BLaER1 (cell line): ENCODE measurements around the gene DNAJC8.
A peak's percentile ranks its signal among the peaks of the same experiment; 100 is the strongest.

Source experiments
- H3K27ac ChIP-seq: shearing (Covaris generic); formaldehyde crosslinking; 2 replicates; pipeline ENCODE4 v1.8.1; 2022
- H3K27me3 ChIP-seq: shearing (Covaris generic); formaldehyde crosslinking; 2 replicates; pipeline ENCODE4 v1.8.1; 2022
- H3K36me3 ChIP-seq: shearing (Covaris generic); formaldehyde crosslinking; 2 replicates; pipeline ENCODE4 v1.8.1; 2022
- H3K4me1 ChIP-seq: shearing (Covaris generic); formaldehyde crosslinking; 2 replicates; pipeline ENCODE4 v1.8.1; 2022
- H3K4me2 ChIP-seq: shearing (Covaris generic); formaldehyde crosslinking; 2 replicates; pipeline ENCODE4 v1.8.1; 2022
- H3K4me3 ChIP-seq: shearing (Covaris generic); formaldehyde crosslinking; 2 replicates; pipeline ENCODE4 v1.8.1; 2022
- H3K9ac ChIP-seq: shearing (Covaris generic); formaldehyde crosslinking; 2 replicates; pipeline ENCODE4 v1.8.1; 2022
- H3K9me3 ChIP-seq: shearing (Covaris generic); formaldehyde crosslinking; 2 replicates; pipeline ENCODE4 v1.8.1; 2022
- H4K20me1 ChIP-seq: shearing (Covaris generic); formaldehyde crosslinking; 2 replicates; pipeline ENCODE4 v1.8.1; 2022
- Cebpa-rat ChIP-seq: shearing (Covaris generic); IDR thresholded peaks from 2 replicates; pipeline ENCODE4 v1.8.1; 2022

The DNAJC8 gene

GRCh38 chr1:28173980-28174297 lies 58.9 kb downstream of the DNAJC8 start:
- Histone ChIP-seq H3K4me2 (peak overlapping the region; percentile 97), H3K27ac (no peak overlapping the region)
- TF ChIP-seq Cebpa-rat: no peak

GRCh38 chr1:28173151-28173979 lies 59.5 kb downstream of the DNAJC8 start:
- peak overlapping the region; percentile 32; the same call in 1 of the 2 replicates for H3K27ac ChIP-seq
- no peak overlapping the region for H3K9ac ChIP-seq
- peak overlapping the region; percentile 97 for H3K4me2 ChIP-seq

More at GRCh38 chr1:28173980-28174297, 58.9 kb downstream of the DNAJC8 start:
- Histone ChIP-seq H3K4me3 (no peak overlapping the region), H4K20me1 (peaks cover 21% of the 10 kb centered on the region), H3K4me1 (peaks cover 85% of the 10 kb centered on the region), H3K9me3 (no peaks in the 10 kb centered on the region), H3K27me3 (no peaks in the 10 kb centered on the region), H3K9ac (no peak overlapping the region), H3K36me3 (no peaks in the 10 kb centered on the region)

GRCh38 chr1:28172713-28173150 lies 60.1 kb downstream of the DNAJC8 start:
- Histone ChIP-seq H4K20me1 (peaks cover 21% of the 10 kb centered on the region), H3K4me1 (peaks cover 81% of the 10 kb centered on the region), H3K27ac (peak overlapping the region; percentile 59; the same call in 1 of the 2 replicates), H3K27me3 (no peaks in the 10 kb centered on the region), H3K4me2 (peak overlapping the region; percentile 97), H3K9ac (no peak overlapping the region; the same call in 1 of the 2 replicates), H3K9me3 (no peaks in the 10 kb centered on the region), H3K4me3 (no peak overlapping the region), H3K36me3 (no peaks in the 10 kb centered on the region)
- TF ChIP-seq Cebpa-rat: no peak

More at GRCh38 chr1:28173151-28173979, 59.5 kb downstream of the DNAJC8 start:
- H3K4me3 ChIP-seq: no peak overlapping the region
- H3K36me3 ChIP-seq: no peaks in the 10 kb centered on the region
- no peak for TF ChIP-seq Cebpa-rat
- H4K20me1 ChIP-seq: peaks cover 21% of the 10 kb centered on the region
- H3K9me3 ChIP-seq: no peaks in the 10 kb centered on the region
- peaks cover 88% of the 10 kb centered on the region for H3K4me1 ChIP-seq
- H3K27me3 ChIP-seq: no peaks in the 10 kb centered on the region

- no peaks in the 10 kb centered on the region for H3K36me3 ChIP-seq
- no peaks in the 10 kb centered on the region for H3K27me3 ChIP-seq
- no peak overlapping the region for H3K9ac ChIP-seq
- no peak overlapping the region for H3K27ac ChIP-seq
- no peaks in the 10 kb centered on the region for H3K9me3 ChIP-seq
- peak overlapping the region; percentile 97; the same call in 1 of the 2 replicates for H3K4me2 ChIP-seq
- no peak for TF ChIP-seq Cebpa-rat
- peaks cover 10% of the 10 kb centered on the region for H4K20me1 ChIP-seq
- peaks cover 66% of the 10 kb centered on the region for H3K4me1 ChIP-seq
- no peak overlapping the region for H3K4me3 ChIP-seq
Measured at GRCh38 chr1:28171246-28171645, 61.6 kb downstream of the DNAJC8 start.

- Histone ChIP-seq H3K27me3 (no peaks in the 10 kb centered on the region), H4K20me1 (0 out of 2 replicates have a peak, but pooled peaks cover 5% of the 10 kb centered on the region), H3K36me3 (no peaks in the 10 kb centered on the region), H3K9me3 (0 out of 2 replicates have a peak, but pooled peaks cover 7% of the 10 kb centered on the region), H3K4me1 (peaks cover 55% of the 10 kb centered on the region), H3K9ac (no peak overlapping the region), H3K4me2 (peak overlapping the region; percentile 40), H3K4me3 (no peak overlapping the region), H3K27ac (no peak overlapping the region)
- TF ChIP-seq Cebpa-rat: no peak
Measured at GRCh38 chr1:28170001-28170596, 62.7 kb downstream of the DNAJC8 start.

GRCh38 chr1:28163496-28164161 lies 69.2 kb downstream of the DNAJC8 start:
- TF ChIP-seq Cebpa-rat: no peak
- H3K36me3 ChIP-seq: no peaks in the 10 kb centered on the region
- no peak overlapping the region for H3K4me3 ChIP-seq
- no peak overlapping the region for H3K27ac ChIP-seq
- H3K4me2 ChIP-seq: no peak overlapping the region
- H4K20me1 ChIP-seq: no peaks in the 10 kb centered on the region
- H3K9ac ChIP-seq: no peak overlapping the region
- H3K4me1 ChIP-seq: no peaks in the 10 kb centered on the region
- 0 out of 2 replicates have a peak, but pooled peaks cover 7% of the 10 kb centered on the region for H3K9me3 ChIP-seq
- no peaks in the 10 kb centered on the region for H3K27me3 ChIP-seq

GRCh38 chr1:28162151-28162550 lies 70.7 kb downstream of the DNAJC8 start:
- Histone ChIP-seq H3K9me3 (0 out of 2 replicates have a peak, but pooled peaks cover 7% of the 10 kb centered on the region), H4K20me1 (no peaks in the 10 kb centered on the region), H3K36me3 (no peaks in the 10 kb centered on the region), H3K9ac (no peak overlapping the region), H3K4me1 (no peaks in the 10 kb centered on the region), H3K4me2 (no peak overlapping the region), H3K4me3 (no peak overlapping the region), H3K27me3 (no peaks in the 10 kb centered on the region), H3K27ac (no peak overlapping the region)
- TF ChIP-seq Cebpa-rat: no peak

GRCh38 chr1:28161751-28162150 lies 71.1 kb downstream of the DNAJC8 start:
- Histone ChIP-seq H3K27ac (no peak overlapping the region), H3K4me1 (no peaks in the 10 kb centered on the region), H3K4me2 (no peak overlapping the region), H3K27me3 (no peaks in the 10 kb centered on the region), H3K9ac (no peak overlapping the region), H3K4me3 (no peak overlapping the region), H3K36me3 (no peaks in the 10 kb centered on the region), H4K20me1 (no peaks in the 10 kb centered on the region), H3K9me3 (0 out of 2 replicates have a peak, but pooled peaks cover 7% of the 10 kb centered on the region)
- TF ChIP-seq Cebpa-rat: no peak

GRCh38 chr1:28160782-28161266 lies 72.0 kb downstream of the DNAJC8 start:
- Histone ChIP-seq H3K4me1 (no peaks in the 10 kb centered on the region), H3K9ac (no peak overlapping the region), H3K4me3 (no peak overlapping the region), H3K27me3 (no peaks in the 10 kb centered on the region), H3K27ac (no peak overlapping the region), H4K20me1 (no peaks in the 10 kb centered on the region), H3K4me2 (no peak overlapping the region), H3K36me3 (no peaks in the 10 kb centered on the region), H3K9me3 (0 out of 2 replicates have a peak, but pooled peaks cover 2% of the 10 kb centered on the region)
- TF ChIP-seq Cebpa-rat: no peak
